GM18873 (cell line): ENCODE results near the gene TTC5.
"Not testable (repeated sequence)": the region's sequence is repeated elsewhere in the genome, so short reads cannot be mapped to it uniquely, and the experiment has no call there.

ENCODE experiments used
- ATAC-seq: cut with Tn5 transposase; IDR thresholded peaks from one replicate; pipeline ENCODE4 v1.9.1; 2021; ENCODE audit warnings: mild to moderate bottlenecking, moderate library complexity, moderate number of reproducible peaks; ENCODE audit not compliant: unreplicated experiment, low FRiP score

The TTC5 gene

DNA sequence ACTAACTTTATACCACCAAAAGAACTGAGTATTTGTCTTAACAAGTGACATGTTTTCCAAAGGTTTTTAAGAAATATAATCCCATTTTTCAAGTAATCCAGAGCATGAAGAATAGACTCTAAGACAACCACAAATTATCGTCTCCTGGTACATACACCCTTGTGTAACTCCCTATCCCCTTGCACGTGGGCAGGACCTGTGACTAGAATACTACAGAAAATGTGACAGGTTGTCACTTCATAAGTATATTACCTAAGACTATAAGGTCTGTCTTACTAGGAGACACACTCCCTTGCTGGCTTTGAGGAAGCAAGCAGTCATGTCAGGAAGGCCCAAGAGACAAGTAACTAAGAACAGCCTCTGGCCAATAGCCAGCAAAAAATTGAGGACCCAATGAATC is 8.3 kb upstream of the TTC5 start:
- ATAC-seq, result no peak

- ATAC-seq, result no peak
These were observed 300 bp upstream of the TTC5 start for GRCh38 chr14:20306079-20306423.

DNA sequence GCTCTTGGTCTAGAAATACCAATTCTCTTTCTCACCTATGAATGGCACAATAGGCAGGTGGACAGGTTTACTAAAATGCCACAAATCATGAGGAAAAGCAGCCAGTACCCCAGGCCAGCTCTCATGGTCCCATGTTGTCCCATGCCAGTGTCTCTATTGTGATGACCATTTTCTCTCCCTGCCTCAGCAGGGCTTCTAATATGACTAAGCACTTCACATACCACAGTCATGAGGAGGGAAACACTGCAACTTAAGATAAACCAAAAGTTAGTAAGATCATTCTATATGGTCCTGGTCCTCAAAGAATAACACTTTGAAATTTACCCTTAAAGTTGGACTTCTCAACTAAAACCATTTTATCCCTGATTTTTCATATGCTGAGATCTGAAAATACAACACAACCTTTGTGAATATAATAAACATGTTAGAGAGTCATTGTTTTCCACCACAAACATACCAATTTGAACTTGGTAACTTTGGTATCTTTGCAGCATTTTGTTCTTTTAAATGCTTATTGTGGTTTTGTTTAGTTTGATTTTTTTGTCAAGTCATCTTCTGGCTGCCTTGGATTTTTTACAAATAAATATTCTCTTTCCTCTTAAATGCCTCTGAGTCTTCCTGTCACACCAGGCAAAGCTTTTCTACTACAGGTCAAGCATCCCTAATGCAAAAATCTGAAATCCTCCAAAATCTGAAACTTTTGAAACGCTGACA is 3.6 kb downstream of the TTC5 start:
- ATAC-seq, result no peak

GRCh38 chr14:20295067-20295466 is 10.7 kb downstream of the TTC5 start:
- peak; percentile 88 for ATAC-seq

- no peak for ATAC-seq
These were observed 11.1 kb downstream of the TTC5 start for GRCh38 chr14:20294636-20295035.

DNA sequence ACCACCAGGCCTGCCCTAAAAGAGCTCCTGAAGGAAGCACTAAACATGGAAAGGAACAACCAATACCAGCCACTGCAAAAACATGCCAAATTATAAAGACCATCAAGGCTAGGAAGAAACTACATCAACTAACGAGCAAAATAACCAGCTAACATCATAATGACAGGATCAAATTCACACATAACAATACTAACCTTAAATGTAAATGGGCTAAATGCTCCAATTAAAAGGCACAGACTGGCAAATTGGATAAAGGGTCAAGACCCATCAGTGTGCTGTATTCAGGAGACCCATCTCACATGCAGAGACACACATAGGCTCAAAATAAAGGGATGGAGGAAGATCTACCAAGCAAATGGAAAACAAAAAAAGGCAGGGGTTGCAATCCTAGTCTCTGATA is 23.8 kb downstream of the TTC5 start:
- not testable (repeated sequence) for ATAC-seq

DNA sequence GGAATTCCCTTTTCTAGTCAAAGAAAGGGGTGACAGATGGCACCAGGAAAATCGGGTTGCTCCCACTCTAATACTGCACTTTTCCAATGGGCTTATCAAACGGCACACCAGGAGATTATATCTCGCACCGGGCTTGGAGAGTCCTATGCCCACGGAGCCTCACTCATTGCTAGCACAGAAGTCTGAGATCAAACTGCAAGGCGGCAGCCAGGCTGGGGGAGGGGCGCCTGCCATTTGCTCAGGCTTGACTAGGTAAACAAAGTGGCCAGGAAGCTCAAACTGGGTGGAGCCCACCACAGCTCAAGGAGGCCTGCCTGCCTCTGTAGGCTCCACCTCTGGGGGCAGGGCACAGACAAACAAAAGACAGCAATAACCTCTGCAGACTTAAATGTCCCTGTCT is 25.5 kb downstream of the TTC5 start:
- not testable (repeated sequence) for ATAC-seq

GRCh38 chr14:20278414-20278813 is 27.3 kb downstream of the TTC5 start:
- no peak for ATAC-seq

- no peak for ATAC-seq
These were observed 28.3 kb downstream of the TTC5 start for GRCh38 chr14:20277409-20277808.

GRCh38 chr14:20274062-20274461 is 31.7 kb downstream of the TTC5 start:
- ATAC-seq, result no peak

GRCh38 chr14:20264361-20264760 is 41.4 kb downstream of the TTC5 start:
- not testable (repeated sequence) for ATAC-seq

DNA sequence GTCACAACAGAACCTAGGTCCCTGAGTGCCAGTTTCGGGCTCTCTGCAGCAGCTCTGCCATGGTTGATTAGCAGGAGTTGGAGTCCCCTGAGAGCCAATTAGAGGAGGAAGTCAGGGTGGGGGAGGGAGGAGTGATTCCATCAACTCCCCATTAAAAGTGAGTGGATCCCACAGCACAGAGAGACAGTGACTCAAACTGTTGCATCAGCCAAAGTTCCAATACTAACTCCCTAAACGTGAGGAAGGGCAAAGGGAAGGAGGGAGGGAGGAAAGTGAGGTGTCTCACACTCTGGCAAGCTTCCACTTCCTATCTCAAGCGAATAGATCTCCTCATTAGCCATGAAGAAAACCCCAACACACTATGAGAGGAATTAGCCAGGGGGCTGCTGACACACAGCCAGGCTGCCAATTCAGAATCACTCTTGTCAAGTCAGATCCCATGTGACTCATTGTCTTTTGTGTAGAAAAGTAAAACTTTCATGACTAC is 43.1 kb downstream of the TTC5 start:
- no peak for ATAC-seq

- no peak for ATAC-seq
These were observed 58.0 kb downstream of the TTC5 start for GRCh38 chr14:20247646-20248246.
